ENCODE measurements around the gene ZP1. TPM values are rescaled to one million over a fixed set of nuclear protein-coding genes. Genes with fewer than 3 reads are reported as not detected.

ZP1 gene
- total RNA-seq, 4 donors from 2014 or later = not detected

DNA sequence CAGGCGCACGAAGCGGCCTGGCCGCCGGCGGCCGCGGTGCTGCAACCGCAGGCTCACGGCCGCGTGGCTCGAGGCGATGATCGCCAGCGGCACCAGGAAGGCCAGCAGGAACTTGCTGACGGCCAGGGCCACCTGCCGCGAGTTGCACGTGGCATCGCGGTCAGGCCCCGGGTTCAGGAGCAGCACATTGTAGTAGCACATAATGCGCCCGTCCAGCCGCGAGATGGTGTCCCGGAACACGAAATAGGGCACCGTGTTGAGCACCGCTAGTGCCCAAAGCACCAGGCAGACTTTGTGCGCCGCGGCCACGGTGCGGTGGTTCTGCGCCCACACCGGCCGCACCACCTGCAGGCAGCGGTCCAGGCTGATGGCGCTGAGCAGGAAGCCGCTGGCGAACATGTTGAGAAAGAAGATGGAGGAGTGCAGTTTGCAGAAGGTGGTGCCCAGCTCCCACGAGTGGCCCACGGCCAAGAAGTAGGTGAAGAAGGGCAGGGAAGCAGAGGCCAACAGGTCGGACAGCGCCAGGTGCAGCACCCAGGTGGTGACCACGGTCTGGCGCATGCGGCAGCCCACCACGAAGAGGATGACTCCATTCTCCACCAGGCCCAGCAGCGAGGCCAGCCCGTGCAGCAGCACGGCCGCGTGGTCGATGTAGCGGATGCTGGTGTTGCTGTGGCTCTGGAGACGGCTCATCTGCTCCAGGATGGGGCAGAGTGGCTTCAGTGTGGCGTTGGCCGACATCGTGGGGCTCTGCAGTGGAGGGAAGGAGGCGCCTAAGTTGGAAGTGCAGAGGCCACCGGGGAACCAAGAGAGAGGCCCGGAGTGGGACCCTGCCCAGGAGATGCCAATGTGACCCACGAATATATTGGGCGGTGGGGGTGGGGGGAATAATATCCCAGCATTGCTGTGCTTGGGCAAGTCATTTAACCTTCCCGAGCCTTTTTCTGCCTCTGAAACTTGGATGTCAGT lies 14.1 kb upstream of the ZP1 start:
- peak overlapping the region in 3 of 4 donors; percentile 31 to 46 (median 32) for H3K4me3 ChIP-seq
- no peaks in the 10 kb centered on the region for H3K9me3 ChIP-seq
- DNase-seq = no peak
- H3K27ac ChIP-seq = peak overlapping the region in 3 of 4 donors; percentile 75 to 84 (median 80)
- intact Hi-C loops (cut with DNase I; ENCODE audit: low total_unique reads) = no loop called here
- TF ChIP-seq POLR2A (IDR thresholded peaks at IDR 0.05) = no peak
- TF ChIP-seq EP300 (IDR thresholded peaks at IDR 0.05; ENCODE audit: low read depth) = no peak
- no peak for TF ChIP-seq POLR2AphosphoS5 (IDR thresholded peaks at IDR 0.05)
- TF ChIP-seq, protein P1, sequence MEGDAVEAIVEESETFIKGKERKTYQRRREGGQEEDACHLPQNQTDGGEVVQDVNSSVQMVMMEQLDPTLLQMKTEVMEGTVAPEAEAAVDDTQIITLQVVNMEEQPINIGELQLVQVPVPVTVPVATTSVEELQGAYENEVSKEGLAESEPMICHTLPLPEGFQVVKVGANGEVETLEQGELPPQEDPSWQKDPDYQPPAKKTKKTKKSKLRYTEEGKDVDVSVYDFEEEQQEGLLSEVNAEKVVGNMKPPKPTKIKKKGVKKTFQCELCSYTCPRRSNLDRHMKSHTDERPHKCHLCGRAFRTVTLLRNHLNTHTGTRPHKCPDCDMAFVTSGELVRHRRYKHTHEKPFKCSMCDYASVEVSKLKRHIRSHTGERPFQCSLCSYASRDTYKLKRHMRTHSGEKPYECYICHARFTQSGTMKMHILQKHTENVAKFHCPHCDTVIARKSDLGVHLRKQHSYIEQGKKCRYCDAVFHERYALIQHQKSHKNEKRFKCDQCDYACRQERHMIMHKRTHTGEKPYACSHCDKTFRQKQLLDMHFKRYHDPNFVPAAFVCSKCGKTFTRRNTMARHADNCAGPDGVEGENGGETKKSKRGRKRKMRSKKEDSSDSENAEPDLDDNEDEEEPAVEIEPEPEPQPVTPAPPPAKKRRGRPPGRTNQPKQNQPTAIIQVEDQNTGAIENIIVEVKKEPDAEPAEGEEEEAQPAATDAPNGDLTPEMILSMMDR (IDR thresholded peaks at IDR 0.05) = no peak
- WGBS, 2 donors (ENCODE audit: low coverage in 1 of 2) = 89% methylated on average over 68 of the region's 68 CpGs; no CpG with 5 or more reads in 1 of the 2 donors
- H3K27me3 ChIP-seq = no peaks in the 10 kb centered on the region
- peaks cover 0 to 10% (median 4%) of the 10 kb centered on the region in 4 donors for H3K4me1 ChIP-seq
- in situ Hi-C loops (cut with MboI; ENCODE audit: low pct_ligation_motif_present in 1 of 4, low pct_unique_long_range_greater_than_20kb in 1 of 4, low sequenced_read_pairs in 3 of 4) = no loop called here
- peaks cover 0 to 13% (median 4%) of the 10 kb centered on the region in 4 donors for H3K36me3 ChIP-seq

- peak overlapping the region in 1 of 4 donors; percentile 65 for H3K27ac ChIP-seq
- no peaks in the 10 kb centered on the region for H3K9me3 ChIP-seq
- DNase-seq = no peak
- H3K36me3 ChIP-seq = peaks cover 0 to 9% (median 4%) of the 10 kb centered on the region in 4 donors
- H3K4me1 ChIP-seq = peaks cover 0 to 15% (median 4%) of the 10 kb centered on the region in 4 donors
- intact Hi-C loops (cut with DNase I; ENCODE audit: low total_unique reads) (no loop called here), in situ Hi-C loops (cut with MboI; ENCODE audit: low pct_ligation_motif_present in 1 of 4, low pct_unique_long_range_greater_than_20kb in 1 of 4, low sequenced_read_pairs in 3 of 4) (no loop called here)
- WGBS, 2 donors (ENCODE audit: low coverage in 1 of 2) = 67 to 73% methylated on average over 3 to 8 of the region's 8 CpGs
- H3K4me3 ChIP-seq = peak overlapping the region in 2 of 4 donors; percentile 2 to 21
- TF ChIP-seq, protein P1 (IDR thresholded peaks at IDR 0.05) = no peak
- TF ChIP-seq EP300 (IDR thresholded peaks at IDR 0.05; ENCODE audit: low read depth) (no peak), POLR2A (IDR thresholded peaks at IDR 0.05) (no peak), POLR2AphosphoS5 (IDR thresholded peaks at IDR 0.05) (no peak)
- H3K27me3 ChIP-seq = no peaks in the 10 kb centered on the region
These were observed 13.0 kb upstream of the ZP1 start for GRCh38 chr11:60854140-60854846.

- intact Hi-C loops (cut with DNase I; ENCODE audit: low total_unique reads) (no loop called here), in situ Hi-C loops (cut with MboI; ENCODE audit: low pct_ligation_motif_present in 1 of 4, low pct_unique_long_range_greater_than_20kb in 1 of 4, low sequenced_read_pairs in 3 of 4) (no loop called here)
- no peak for TF ChIP-seq POLR2AphosphoS5 (IDR thresholded peaks at IDR 0.05)
- TF ChIP-seq, protein P1 (IDR thresholded peaks at IDR 0.05) = no peak
- TF ChIP-seq POLR2A (IDR thresholded peaks at IDR 0.05) = no peak
- no peak for TF ChIP-seq EP300 (IDR thresholded peaks at IDR 0.05; ENCODE audit: low read depth)
- no peaks in the 10 kb centered on the region for H3K9me3 ChIP-seq
- H3K4me1 ChIP-seq = peaks cover 0 to 15% (median 4%) of the 10 kb centered on the region in 4 donors
- H3K27me3 ChIP-seq = no peaks in the 10 kb centered on the region
- 56% methylated on average over 8 of the region's 8 CpGs; no CpG with 5 or more reads in 1 of the 2 donors for WGBS, 2 donors (ENCODE audit: low coverage in 1 of 2)
- peak overlapping the region in 2 of 4 donors; percentile 47 to 65 for H3K27ac ChIP-seq
- peak overlapping the region in 2 of 4 donors; percentile 6 to 21 for H3K4me3 ChIP-seq
- H3K36me3 ChIP-seq = peaks cover 0 to 4% (median under 1%) of the 10 kb centered on the region in 4 donors
- DNase-seq = no peak
These were observed 12.3 kb upstream of the ZP1 start for GRCh38 chr11:60854847-60855725.
